ENCODE results near the gene RAMP2.

DNA sequence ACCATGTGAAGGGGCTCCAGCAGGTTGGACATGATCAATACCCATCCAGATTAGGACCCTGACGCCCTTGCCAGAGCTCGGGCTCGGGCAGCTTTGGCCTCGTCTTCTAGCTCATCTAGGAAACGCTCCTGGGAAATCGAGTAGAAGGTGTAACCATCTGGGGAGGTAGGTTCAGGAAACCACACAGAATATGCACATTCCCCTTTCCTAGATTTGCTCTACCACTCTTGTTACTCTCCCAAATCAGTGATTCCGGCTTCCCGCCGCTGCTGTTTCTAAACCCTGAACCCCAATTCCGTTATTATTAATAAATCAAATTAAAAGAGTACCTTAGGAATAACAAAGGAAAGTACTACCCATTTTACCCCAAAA is 37.0 kb downstream of the RAMP2 start:
- no peak for TF ChIP-seq POLR2A (IDR thresholded peaks at IDR 0.05)
- TF ChIP-seq CTCF (IDR thresholded peaks at IDR 0.05), result no peak

All from thyroid gland (tissue), 4 donors.